ENCODE measurements around the gene USP38. TPM values are rescaled to one million over a fixed set of nuclear protein-coding genes. Genes with fewer than 3 reads are reported as not detected.
"Not testable (repeated sequence)": the region's sequence is repeated elsewhere in the genome, so short reads cannot be mapped to it uniquely, and the experiment has no call there.

The USP38 gene
- total RNA-seq, 4 donors from 2014 or later = 24.1 to 42.5 (median 26.3) TPM

- no peak for TF ChIP-seq CTCF (IDR thresholded peaks at IDR 0.05)
- ATAC-seq (ENCODE audit: low FRiP score) (no peak), DNase-seq (ENCODE audit: low spot score) (no peak)
Measured at GRCh38 chr4:143234153-143234552, 49.4 kb downstream of the USP38 start.

- ATAC-seq (ENCODE audit: low FRiP score); DNase-seq (ENCODE audit: low spot score): not testable (repeated sequence)
Measured at GRCh38 chr4:143237195-143237594, 52.5 kb downstream of the USP38 start.

- DNase-seq (ENCODE audit: low spot score) (no peak), ATAC-seq (ENCODE audit: low FRiP score) (no peak)
- TF ChIP-seq CTCF (IDR thresholded peaks at IDR 0.05) = no peak
Measured at GRCh38 chr4:143240939-143241679, 56.4 kb downstream of the USP38 start.

- ATAC-seq (ENCODE audit: low FRiP score) (no peak), DNase-seq (ENCODE audit: low spot score) (no peak)
- TF ChIP-seq CTCF (IDR thresholded peaks at IDR 0.05) = no peak
Measured at GRCh38 chr4:143241892-143242291, 57.2 kb downstream of the USP38 start.

- DNase-seq (ENCODE audit: low spot score) (no peak), ATAC-seq (ENCODE audit: low FRiP score) (no peak)
- no peak for TF ChIP-seq CTCF (IDR thresholded peaks at IDR 0.05)
Measured at GRCh38 chr4:143243041-143243440, 58.3 kb downstream of the USP38 start.

- DNase-seq (ENCODE audit: low spot score) = no peak
- TF ChIP-seq CTCF (IDR thresholded peaks at IDR 0.05) = no peak
Measured at GRCh38 chr4:143246977-143247376, 62.3 kb downstream of the USP38 start.

GRCh38 chr4:143247866-143248265 is 63.1 kb downstream of the USP38 start:
- no peak for TF ChIP-seq CTCF (IDR thresholded peaks at IDR 0.05)
- ATAC-seq (ENCODE audit: low FRiP score) (no peak), DNase-seq (ENCODE audit: low spot score) (no peak)

More at GRCh38 chr4:143246977-143247376, 62.3 kb downstream of the USP38 start:
- no peak for ATAC-seq (ENCODE audit: low FRiP score)
